HepG2 (cell line): ENCODE measurements around the gene MAPRE3. TPM values are rescaled to one million over a fixed set of nuclear protein-coding genes. Genes with fewer than 3 reads are reported as not detected.

ENCODE experiments used
- ATF1 ChIP-seq: IDR thresholded peaks from 2 replicates; pipeline ENCODE4 v1.6.1; 2016; ENCODE audit warnings: mild to moderate bottlenecking, control low read depth
- ATM ChIP-seq: fragments of 450-650 bp; IDR thresholded peaks from 2 replicates; pipeline ENCODE4 v1.7.1; 2017; ENCODE audit warnings: mild to moderate bottlenecking, borderline replicate concordance
- CCDC6 ChIP-seq: sonication (generic); formaldehyde crosslinking; IDR thresholded peaks from 2 replicates; pipeline ENCODE4 v1.8.1; 2022; ENCODE audit warnings: mild to moderate bottlenecking, missing genetic modification reagents, moderate library complexity
- CHCHD3 ChIP-seq: sonication (generic); formaldehyde crosslinking; IDR thresholded peaks from 2 replicates; pipeline ENCODE4 v1.8.0; 2022; ENCODE audit warnings: mild to moderate bottlenecking, missing genetic modification reagents, moderate library complexity
- EP300 ChIP-seq, 3 experiments: sonication (generic) in 1 of 3; formaldehyde crosslinking in 1 of 3; IDR thresholded peaks; 2 replicates each; pipeline versions ENCODE4 v1.5.1 to v1.6.1; 2011 to 2020; ENCODE audit warnings: low read depth in 2 of 3, low read length in 2 of 3, borderline replicate concordance in 1 of 3, improper control_type of control experiment in 1 of 3, mild to moderate bottlenecking in 1 of 3, missing genetic modification reagents in 1 of 3, moderate library complexity in 1 of 3
- HDAC1 ChIP-seq: sonication (generic); formaldehyde crosslinking; IDR thresholded peaks from 2 replicates; pipeline ENCODE4 v1.5.1; 2020; ENCODE audit warnings: mild to moderate bottlenecking, missing genetic modification reagents
- JDP2 ChIP-seq: sonication (generic); formaldehyde crosslinking; IDR thresholded peaks from 2 replicates; pipeline ENCODE4 v1.8.1; 2022; ENCODE audit warnings: missing genetic modification reagents, borderline replicate concordance
- KDM5B ChIP-seq: sonication (generic); formaldehyde crosslinking; IDR thresholded peaks from 2 replicates; pipeline ENCODE4 v1.4.0; 2020; ENCODE audit warnings: missing genetic modification reagents, mild to moderate bottlenecking, borderline replicate concordance
- NR1H2 ChIP-seq: sonication (generic); formaldehyde crosslinking; IDR thresholded peaks from 2 replicates; pipeline ENCODE4 v1.8.1; 2022; ENCODE audit warnings: low read depth, missing genetic modification reagents, borderline replicate concordance
- PCBP1 ChIP-seq: fragments of 200-400 bp; formaldehyde crosslinking; IDR thresholded peaks from 2 replicates; pipeline ENCODE4 v1.6.1; 2017; ENCODE audit warnings: mild to moderate bottlenecking, low read depth, low read length, borderline replicate concordance
- SIX4 ChIP-seq: sonication (generic); formaldehyde crosslinking; IDR thresholded peaks from 2 replicates; pipeline ENCODE4 v1.4.0; 2020; ENCODE audit warnings: missing genetic modification reagents
- SMYD3 ChIP-seq: sonication (generic); formaldehyde crosslinking; IDR thresholded peaks from 2 replicates; pipeline ENCODE4 v1.8.1; 2023; ENCODE audit warnings: mild to moderate bottlenecking, missing genetic modification reagents
- TAF15 ChIP-seq: fragments of 200-400 bp; formaldehyde crosslinking; IDR thresholded peaks from one replicate; pipeline ENCODE4 v1.6.1; 2018; ENCODE audit warnings: mild to moderate bottlenecking, low read depth, low read length; ENCODE audit not compliant: poor library complexity, severe bottlenecking
- ZBTB20 ChIP-seq: sonication (generic); formaldehyde crosslinking; IDR thresholded peaks from 2 replicates; pipeline ENCODE4 v1.8.1; 2023; ENCODE audit warnings: missing genetic modification reagents, low read depth, mild to moderate bottlenecking, borderline replicate concordance
- ZFYVE20 ChIP-seq: sonication (generic); formaldehyde crosslinking; IDR thresholded peaks from 2 replicates; pipeline ENCODE4 v1.8.0; 2023; ENCODE audit warnings: low read depth, mild to moderate bottlenecking, moderate library complexity, missing genetic modification reagents, borderline replicate concordance
- ZNF335 ChIP-seq: sonication (generic); formaldehyde crosslinking; IDR thresholded peaks from 2 replicates; pipeline ENCODE4 v1.4.0; 2020; ENCODE audit warnings: missing genetic modification reagents
- ZNF598 ChIP-seq: sonication (generic); formaldehyde crosslinking; IDR thresholded peaks from 2 replicates; pipeline ENCODE4 v1.5.1; 2020; ENCODE audit warnings: mild to moderate bottlenecking, missing genetic modification reagents, borderline replicate concordance
- ZNF776 ChIP-seq: sonication (generic); formaldehyde crosslinking; IDR thresholded peaks from 2 replicates; pipeline ENCODE4 v1.4.0; 2020; ENCODE audit warnings: mild to moderate bottlenecking, missing genetic modification reagents
- ZSCAN5A ChIP-seq: sonication (generic); formaldehyde crosslinking; IDR thresholded peaks from 2 replicates; pipeline ENCODE4 v1.8.0; 2022; ENCODE audit warnings: mild to moderate bottlenecking, missing genetic modification reagents, borderline replicate concordance
- polyA plus RNA-seq, 8 experiments: library from polyadenylated mRNA; depleted of rRNA in 3 of 8; stranded (reverse) in 7 of 8; unstranded in 1 of 8; fragments of >200 nt; fragmentation: Illumina TruSeq in 4 of 8; extraction: Trizol in 4 of 8; gene quantifications; 2 replicates each; pipeline versions ENCODE4 v1.2.1 to v1.2.3, GENCODE V29; 2011 to 2016; ENCODE audit warnings: low read depth in 4 of 8, missing spikeins in 1 of 8, mixed read lengths in 1 of 8; ENCODE audit not compliant: insufficient read depth in 1 of 8
- total RNA-seq, 5 experiments: library from RNA; depleted of rRNA; stranded (reverse); fragments of >200 nt; fragmentation: Illumina TruSeq; extraction: Trizol; gene quantifications; 2 replicates each; pipeline ENCODE4 v1.2.3, GENCODE V29; 2016; ENCODE audit warnings: low read depth in 1 of 5
- TF ChIP-seq, protein P1 (sequence below): sonication (generic); formaldehyde crosslinking; IDR thresholded peaks from 2 replicates; pipeline ENCODE4 v1.4.0; 2020; ENCODE audit warnings: mild to moderate bottlenecking, missing genetic modification reagents
- TF ChIP-seq, protein P2 (sequence below): sonication (generic); formaldehyde crosslinking; IDR thresholded peaks from 2 replicates; pipeline ENCODE4 v1.4.0; 2020; ENCODE audit warnings: mild to moderate bottlenecking, missing genetic modification reagents, borderline replicate concordance
- TF ChIP-seq, protein P3 (sequence below): sonication (generic); formaldehyde crosslinking; IDR thresholded peaks from 2 replicates; pipeline ENCODE4 v1.8.0; 2022; ENCODE audit warnings: missing genetic modification reagents, low read depth, mild to moderate bottlenecking, borderline replicate concordance

MAPRE3 gene
- total and polyA plus RNA-seq, 2 of the 13 experiments (the other 11 are each of a cell fraction or from before 2014, with no cell fraction given): 0.31 to 0.91 TPM

DNA sequence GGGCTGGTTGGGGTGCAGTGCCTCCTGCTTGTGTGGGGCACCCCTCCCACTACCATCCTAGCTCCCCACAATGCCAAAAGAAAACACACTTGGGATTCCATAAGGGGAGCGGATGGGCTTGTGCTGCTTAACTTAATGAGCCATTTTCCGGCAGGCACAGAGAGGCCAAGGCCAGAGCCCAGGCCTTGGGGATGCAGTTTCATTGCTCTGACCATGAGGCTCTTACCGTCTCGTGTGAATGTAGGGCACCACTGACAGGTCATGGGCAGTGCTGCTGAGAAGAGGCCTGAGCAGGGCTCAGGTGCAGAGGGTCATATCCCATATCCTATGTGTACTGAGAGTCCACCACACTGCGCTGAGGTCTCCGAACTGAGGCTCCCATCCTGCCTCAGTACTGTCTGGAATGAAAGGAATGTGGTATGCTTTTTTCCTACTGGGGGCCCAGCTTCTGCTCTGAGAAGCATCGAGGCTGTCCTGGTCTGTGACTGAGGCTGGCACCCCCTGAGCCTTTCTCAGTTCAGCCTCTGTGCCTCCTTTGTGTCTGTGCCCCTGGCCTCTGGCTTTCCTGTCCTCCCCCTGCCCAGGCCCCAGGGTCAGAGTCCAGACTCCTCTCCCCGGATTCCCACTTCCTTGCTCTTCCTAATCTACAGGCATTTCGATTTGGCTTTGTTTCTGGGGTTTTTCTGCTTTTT, 45.2 kb upstream of the MAPRE3 start (continued):
- TF ChIP-seq ZNF598 (CRISPR knock-in tag) (no peak; the same call in 1 of the 2 replicates), NR1H2 (CRISPR knock-in tag) (no peak), SIX4 (CRISPR knock-in tag) (no peak), HDAC1 (peak; percentile 72), EP300 (IDR thresholded peaks at IDR 0.05; ENCODE audit: low read depth in 2 of 2, low read length in 2 of 2) (peak in 1 of 2 experiments; percentile 74; a peak in 2 of 4 replicates), EP300 (CRISPR knock-in tag; IDR thresholded peaks at IDR 0.05; ENCODE audit: borderline replicate concordance) (peak; percentile 70; the same call in 1 of the 2 replicates), CHCHD3 (CRISPR knock-in tag) (0 out of 2 replicates have a peak, but pooled peaks have one; percentile 32), ZNF335 (CRISPR knock-in tag) (no peak), ZBTB20 (CRISPR knock-in tag) (0 out of 2 replicates have a peak, but pooled peaks have one; percentile 39), CCDC6 (peak; percentile 32; the same call in 1 of the 2 replicates), ZNF776 (CRISPR knock-in tag) (peak; percentile 43; the same call in 1 of the 2 replicates), ZSCAN5A (CRISPR knock-in tag) (no peak), KDM5B (CRISPR knock-in tag) (peak; percentile 82; the same call in 1 of the 2 replicates), SMYD3 (CRISPR knock-in tag) (0 out of 2 replicates have a peak, but pooled peaks have one; percentile 57), ATF1 (no peak), ATM (no peak), ZFYVE20 (CRISPR knock-in tag) (no peak), JDP2 (no peak), PCBP1 (no peak), TAF15 (no peak)
- TF ChIP-seq, protein P1, sequence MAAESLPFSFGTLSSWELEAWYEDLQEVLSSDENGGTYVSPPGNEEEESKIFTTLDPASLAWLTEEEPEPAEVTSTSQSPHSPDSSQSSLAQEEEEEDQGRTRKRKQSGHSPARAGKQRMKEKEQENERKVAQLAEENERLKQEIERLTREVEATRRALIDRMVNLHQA (CRISPR knock-in tag): no peak
- TF ChIP-seq, protein P2, sequence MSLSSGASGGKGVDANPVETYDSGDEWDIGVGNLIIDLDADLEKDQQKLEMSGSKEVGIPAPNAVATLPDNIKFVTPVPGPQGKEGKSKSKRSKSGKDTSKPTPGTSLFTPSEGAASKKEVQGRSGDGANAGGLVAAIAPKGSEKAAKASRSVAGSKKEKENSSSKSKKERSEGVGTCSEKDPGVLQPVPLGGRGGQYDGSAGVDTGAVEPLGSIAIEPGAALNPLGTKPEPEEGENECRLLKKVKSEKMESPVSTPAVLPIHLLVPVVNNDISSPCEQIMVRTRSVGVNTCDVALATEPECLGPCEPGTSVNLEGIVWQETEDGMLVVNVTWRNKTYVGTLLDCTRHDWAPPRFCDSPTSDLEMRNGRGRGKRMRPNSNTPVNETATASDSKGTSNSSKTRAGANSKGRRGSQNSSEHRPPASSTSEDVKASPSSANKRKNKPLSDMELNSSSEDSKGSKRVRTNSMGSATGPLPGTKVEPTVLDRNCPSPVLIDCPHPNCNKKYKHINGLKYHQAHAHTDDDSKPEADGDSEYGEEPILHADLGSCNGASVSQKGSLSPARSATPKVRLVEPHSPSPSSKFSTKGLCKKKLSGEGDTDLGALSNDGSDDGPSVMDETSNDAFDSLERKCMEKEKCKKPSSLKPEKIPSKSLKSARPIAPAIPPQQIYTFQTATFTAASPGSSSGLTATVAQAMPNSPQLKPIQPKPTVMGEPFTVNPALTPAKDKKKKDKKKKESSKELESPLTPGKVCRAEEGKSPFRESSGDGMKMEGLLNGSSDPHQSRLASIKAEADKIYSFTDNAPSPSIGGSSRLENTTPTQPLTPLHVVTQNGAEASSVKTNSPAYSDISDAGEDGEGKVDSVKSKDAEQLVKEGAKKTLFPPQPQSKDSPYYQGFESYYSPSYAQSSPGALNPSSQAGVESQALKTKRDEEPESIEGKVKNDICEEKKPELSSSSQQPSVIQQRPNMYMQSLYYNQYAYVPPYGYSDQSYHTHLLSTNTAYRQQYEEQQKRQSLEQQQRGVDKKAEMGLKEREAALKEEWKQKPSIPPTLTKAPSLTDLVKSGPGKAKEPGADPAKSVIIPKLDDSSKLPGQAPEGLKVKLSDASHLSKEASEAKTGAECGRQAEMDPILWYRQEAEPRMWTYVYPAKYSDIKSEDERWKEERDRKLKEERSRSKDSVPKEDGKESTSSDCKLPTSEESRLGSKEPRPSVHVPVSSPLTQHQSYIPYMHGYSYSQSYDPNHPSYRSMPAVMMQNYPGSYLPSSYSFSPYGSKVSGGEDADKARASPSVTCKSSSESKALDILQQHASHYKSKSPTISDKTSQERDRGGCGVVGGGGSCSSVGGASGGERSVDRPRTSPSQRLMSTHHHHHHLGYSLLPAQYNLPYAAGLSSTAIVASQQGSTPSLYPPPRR: peak; percentile 81; the same call in 1 of the 2 replicates
- TF ChIP-seq, protein P3, sequence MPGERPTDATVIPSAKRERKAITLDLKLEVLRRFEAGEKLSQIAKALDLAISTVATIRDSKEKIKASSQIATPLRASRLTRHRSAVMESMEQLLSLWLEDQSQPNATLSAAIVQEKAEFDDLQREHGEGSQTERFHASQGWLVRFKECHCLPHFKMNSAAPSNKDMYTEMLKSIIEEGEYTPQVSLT: no peak
